ENCODE data around the gene RERE.
A peak's percentile ranks its signal among the peaks of the same experiment; 100 is the strongest.
"Not testable (repeated sequence)": the region's sequence is repeated elsewhere in the genome, so short reads cannot be mapped to it uniquely, and the experiment has no call there.

RERE gene

DNA sequence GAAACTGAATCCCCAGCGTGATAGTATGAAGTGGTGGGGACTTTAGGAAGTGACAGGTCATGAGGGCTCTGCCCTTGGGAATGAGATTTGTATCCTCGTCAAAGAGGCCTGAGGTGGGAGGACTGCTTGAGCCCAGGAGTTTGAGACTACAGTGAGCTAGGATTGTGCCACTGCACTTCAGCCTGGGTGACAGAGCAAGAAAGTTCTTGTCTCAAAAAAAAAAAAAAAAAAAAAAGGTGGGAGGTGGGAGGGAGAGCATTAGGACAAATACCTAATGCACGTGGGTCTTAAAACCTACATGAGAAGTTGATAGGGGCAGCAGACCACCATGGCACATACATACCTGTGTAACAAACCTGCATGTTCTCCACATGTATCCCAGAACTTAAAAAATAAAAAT lies 24.0 kb upstream of the RERE start:
- no peak for DNase-seq

DNA sequence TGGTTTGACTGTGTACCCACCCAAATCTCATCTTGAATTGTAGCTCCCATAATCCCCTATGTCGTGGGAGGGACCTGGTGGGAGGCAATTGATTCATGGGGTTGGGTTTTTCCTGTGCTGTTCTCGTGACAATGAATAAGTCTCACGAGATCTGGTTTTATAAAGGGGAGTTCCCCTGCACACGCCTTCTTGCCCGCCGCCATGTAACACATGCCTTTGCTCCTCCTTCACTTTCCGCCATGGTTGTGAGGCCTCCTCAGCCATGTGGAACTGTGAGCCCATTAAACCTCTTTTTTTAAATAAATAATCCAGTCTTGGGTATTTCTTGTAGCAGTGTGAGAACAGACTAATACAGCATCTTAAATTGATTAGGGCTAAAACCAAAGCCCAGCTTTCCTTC lies 22.6 kb upstream of the RERE start:
- no peak for DNase-seq

DNA sequence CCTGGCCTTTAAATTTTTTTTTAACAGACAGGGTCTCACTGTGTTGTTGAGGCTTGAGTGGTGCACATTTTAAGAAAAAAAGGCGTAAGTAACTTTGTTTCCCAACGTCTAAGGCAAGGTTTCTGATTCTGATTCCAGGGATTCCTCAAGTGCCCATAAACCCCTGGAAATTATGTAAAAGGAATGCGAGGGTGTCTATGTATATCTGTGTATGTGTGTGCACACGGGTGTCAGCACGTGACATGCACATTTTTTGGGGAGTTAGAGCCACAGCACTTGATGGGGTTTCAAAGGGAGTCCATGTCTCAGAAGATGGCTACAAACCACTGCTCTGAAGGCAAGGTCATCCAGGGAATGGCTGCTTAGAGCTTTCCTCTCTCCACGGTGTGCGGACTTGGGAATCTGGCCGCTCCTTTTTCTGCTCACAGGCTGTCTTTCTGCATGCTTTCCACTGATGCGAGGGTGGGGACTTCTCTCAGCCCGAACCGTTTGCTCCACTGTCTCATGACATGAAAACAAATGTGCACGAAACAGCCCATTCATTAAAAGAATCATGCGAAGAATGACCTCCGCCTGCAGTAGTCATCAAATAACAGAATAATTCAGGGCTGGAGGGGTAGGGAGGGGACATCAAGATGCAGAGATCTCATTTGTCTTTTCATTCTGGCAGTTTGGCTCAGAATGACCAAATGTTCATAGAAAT lies 18.7 kb upstream of the RERE start:
- DNase-seq = no peak

- no peak for DNase-seq
Measured at GRCh38 chr1:8831340-8831739, 13.9 kb upstream of the RERE start.

GRCh38 chr1:8830732-8831131 lies 13.3 kb upstream of the RERE start:
- not testable (repeated sequence) for DNase-seq

GRCh38 chr1:8825985-8826481 lies 8.6 kb upstream of the RERE start:
- no peak for DNase-seq

- DNase-seq = no peak
Measured at GRCh38 chr1:8823295-8823664, 5.8 kb upstream of the RERE start.

- no peak for DNase-seq
Measured at GRCh38 chr1:8822373-8823294, 5.2 kb upstream of the RERE start.

GRCh38 chr1:8821084-8821483 lies 3.6 kb upstream of the RERE start:
- DNase-seq = no peak

DNA sequence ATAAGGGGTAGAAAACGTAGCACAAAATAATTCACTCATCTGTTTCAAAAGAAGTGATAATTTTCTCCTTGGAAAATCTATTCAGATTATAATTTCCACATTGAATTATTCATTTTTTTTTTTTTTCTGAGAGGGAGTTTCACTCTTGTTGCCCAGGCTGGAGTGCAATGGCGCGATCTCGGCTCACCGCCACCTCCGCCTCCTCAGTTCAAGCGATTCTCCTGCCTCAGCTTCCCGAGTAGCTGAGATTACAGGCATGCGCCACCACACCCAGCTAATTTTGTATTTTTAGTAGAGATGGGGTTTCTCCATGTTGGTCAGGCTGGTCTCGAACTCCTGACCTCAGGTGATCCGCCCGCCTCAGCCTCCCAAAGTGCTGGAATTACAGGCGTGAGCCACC lies 1.3 kb upstream of the RERE start:
- not testable (repeated sequence) for DNase-seq

- DNase-seq = peak; percentile 73
Measured at GRCh38 chr1:8818325-8818775, 910 bp upstream of the RERE start.

DNA sequence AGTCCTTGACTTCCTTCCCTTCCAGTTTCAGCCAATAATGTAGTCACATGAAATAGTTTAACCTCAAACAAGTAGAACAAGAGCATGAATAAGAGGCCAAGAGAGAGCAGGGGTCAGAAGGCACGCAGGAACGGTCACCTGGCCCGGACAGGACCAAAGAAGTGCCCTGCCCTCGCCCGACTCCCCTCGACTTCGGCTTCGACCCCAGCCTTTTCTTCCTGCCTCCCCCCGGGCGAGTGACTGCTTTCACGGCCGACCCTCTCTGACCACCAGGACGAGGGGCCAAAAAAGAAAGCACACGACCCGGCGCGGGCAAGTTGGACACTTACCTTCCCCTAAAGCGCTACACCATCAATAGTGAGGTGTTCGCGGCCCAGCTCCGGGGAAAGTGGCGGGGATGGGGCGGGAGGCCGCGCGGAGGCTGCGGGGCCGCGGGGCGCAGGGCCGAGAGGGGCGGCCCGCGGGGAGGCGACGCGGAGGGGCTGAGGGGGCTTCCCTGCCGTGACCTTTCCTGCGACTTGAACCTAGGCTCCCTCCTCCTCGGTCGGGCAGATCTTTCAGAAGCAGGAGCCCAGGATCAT lies 519 bp downstream of the RERE start:
- DNase-seq = peak; percentile 32

- DNase-seq = peak; percentile 11
Measured at GRCh38 chr1:8816264-8816663, 1.2 kb downstream of the RERE start.

- no peak for DNase-seq
Measured at GRCh38 chr1:8815582-8816151, 1.8 kb downstream of the RERE start.

- no peak for DNase-seq
Measured at GRCh38 chr1:8814865-8815264, 2.6 kb downstream of the RERE start.

DNA sequence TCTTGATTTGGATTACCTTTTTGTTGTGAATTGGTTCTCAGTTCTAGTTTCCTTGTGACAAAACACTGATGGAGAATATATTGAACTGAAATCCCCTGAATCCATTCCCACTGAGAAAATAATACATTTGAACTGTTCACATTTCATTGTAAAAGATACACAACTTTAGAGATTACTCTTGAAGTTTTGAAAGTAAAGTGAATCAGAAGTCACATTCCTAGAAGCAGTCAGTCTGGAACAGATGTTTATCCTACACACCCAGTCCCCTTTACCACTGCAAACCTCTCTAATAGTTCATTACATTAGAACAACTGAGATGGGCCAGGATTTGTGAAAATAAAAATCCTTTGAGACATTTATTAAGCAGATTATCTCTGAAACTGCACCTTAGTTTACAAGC lies 3.4 kb downstream of the RERE start:
- DNase-seq = no peak

GRCh38 chr1:8813016-8813763 lies 4.2 kb downstream of the RERE start:
- no peak for DNase-seq

- DNase-seq = no peak
Measured at GRCh38 chr1:8812081-8812480, 5.4 kb downstream of the RERE start.

- DNase-seq = no peak
Measured at GRCh38 chr1:8810987-8811386, 6.5 kb downstream of the RERE start.

GRCh38 chr1:8809342-8809736 lies 8.1 kb downstream of the RERE start:
- no peak for DNase-seq

GRCh38 chr1:8807004-8807403 lies 10.4 kb downstream of the RERE start:
- no peak for DNase-seq

- no peak for DNase-seq
Measured at GRCh38 chr1:8800416-8800815, 17.0 kb downstream of the RERE start.

GRCh38 chr1:8797216-8797615 lies 20.2 kb downstream of the RERE start:
- DNase-seq = no peak

Measured in CD4-positive, alpha-beta T cell treated with Interleukin-17A for 4 hours (primary cell).